Activated T-helper 1 cell treated with anti-CD3 and anti-CD28 coated beads, Interleukin-12 subunit alpha, Interleukin-12 subunit beta, Interleukin-2, Interleukin-4 antibody, amounts not matched to agents 30 ng/mL and 10 ng/mL and 1 ng/mL, durations not matched to agents 14 hours and 24 hours and 36 hours (primary cell): ENCODE data around the gene PACRG. TPM values are rescaled to one million over a fixed set of nuclear protein-coding genes. Genes with fewer than 3 reads are reported as not detected.
"Not testable (repeated sequence)": the region's sequence is repeated elsewhere in the genome, so short reads cannot be mapped to it uniquely, and the experiment has no call there.

ENCODE experiments used
- DNase-seq: peaks from one replicate; pipeline ENCODE4 v3.0.0; 2021; ENCODE audit warnings: low spot score
- H3K27ac Mint-ChIP-seq: one replicate; pipeline ENCODE4 v1.8.0; 2021; ENCODE audit warnings: mild to moderate bottlenecking, mixed read lengths
- H3K27me3 Mint-ChIP-seq: one replicate; pipeline ENCODE4 v1.8.0; 2022; ENCODE audit warnings: mild to moderate bottlenecking, moderate library complexity, mixed read lengths; ENCODE audit not compliant: insufficient read depth
- H3K36me3 Mint-ChIP-seq: one replicate; pipeline ENCODE4 v1.8.0; 2021; ENCODE audit warnings: low read depth, mixed read lengths
- H3K4me1 Mint-ChIP-seq: one replicate; pipeline ENCODE4 v1.8.0; 2021; ENCODE audit warnings: low read depth, mixed read lengths
- H3K4me3 Mint-ChIP-seq: one replicate; pipeline ENCODE4 v1.8.0; 2021; ENCODE audit warnings: mild to moderate bottlenecking, moderate library complexity, mixed read lengths
- H3K9me3 Mint-ChIP-seq: one replicate; pipeline ENCODE4 v1.8.0; 2021; ENCODE audit warnings: mixed read lengths
- intact Hi-C: fragments of 100-400 bp; cut with micrococcal nuclease; formaldehyde crosslinking; loops from one replicate; pipeline ENCODE4 v1.15.1; 2024
- total RNA-seq: library from RNA; stranded (reverse); gene quantifications from 2 replicates; pipeline ENCODE4 v1.2.3, GENCODE V29; 2022

Gene PACRG
- total RNA-seq, 1 donor from 2014 or later: 0.36 TPM

DNA sequence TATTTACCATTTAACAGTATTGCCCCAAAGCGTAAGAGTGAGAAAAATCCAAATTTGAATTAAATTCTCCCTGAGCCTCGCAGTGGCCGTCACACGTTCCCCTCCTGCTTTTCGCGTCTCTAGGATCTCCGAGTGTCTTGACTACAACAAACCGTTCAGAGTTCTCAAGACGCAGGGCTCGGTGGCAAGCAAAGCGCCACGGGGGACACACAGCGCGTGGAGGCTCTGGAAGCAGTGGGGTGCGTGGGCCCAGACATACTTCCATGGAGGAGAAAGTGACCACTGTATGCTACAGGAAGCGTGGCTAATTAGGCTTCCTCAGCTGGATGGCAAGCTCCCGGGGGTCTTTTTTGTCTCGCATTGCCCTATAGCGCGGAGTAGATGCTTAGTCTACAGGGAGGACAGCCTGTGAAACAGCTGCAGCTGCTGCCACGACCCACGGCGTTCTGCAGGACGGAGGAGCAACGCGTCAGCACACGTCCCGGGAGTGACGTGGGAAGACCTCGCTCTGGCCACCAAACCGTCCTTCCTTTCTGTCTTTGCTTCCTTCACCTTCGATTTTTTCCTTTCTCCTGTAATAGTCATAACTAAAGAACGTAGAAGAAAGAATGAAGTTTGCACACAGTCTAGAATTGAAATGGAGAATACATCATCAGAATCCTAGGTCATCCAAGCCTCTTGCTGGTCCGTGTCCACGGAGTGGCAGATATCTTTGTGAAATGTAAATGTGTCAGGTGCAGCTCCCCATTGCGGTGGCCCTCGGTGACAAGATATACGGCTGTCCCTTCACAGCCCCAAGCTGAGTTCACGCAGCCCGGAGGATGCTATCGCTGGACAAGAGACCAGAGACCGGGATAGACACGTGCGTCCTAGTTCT lies 582.6 kb downstream of the PACRG start:
- Mint-ChIP-seq H3K27me3 (peaks cover 8% of the 10 kb centered on the region), H3K36me3 (no peaks in the 10 kb centered on the region), H3K9me3 (no peaks in the 10 kb centered on the region), H3K4me3 (no peak overlapping the region), H3K4me1 (no peaks in the 10 kb centered on the region), H3K27ac (no peak overlapping the region)
- DNase-seq: no peak
- intact Hi-C loops: no loop called here

GRCh38 chr6:163310973-163311383 lies 583.2 kb downstream of the PACRG start:
- intact Hi-C loops: no loop called here
- no peak for DNase-seq
- H3K4me3 Mint-ChIP-seq: no peak overlapping the region
- no peaks in the 10 kb centered on the region for H3K4me1 Mint-ChIP-seq
- H3K9me3 Mint-ChIP-seq: no peaks in the 10 kb centered on the region
- H3K27ac Mint-ChIP-seq: no peak overlapping the region
- H3K36me3 Mint-ChIP-seq: no peaks in the 10 kb centered on the region
- peaks cover 8% of the 10 kb centered on the region for H3K27me3 Mint-ChIP-seq

GRCh38 chr6:163311830-163312229 lies 584.1 kb downstream of the PACRG start:
- peaks cover 10% of the 10 kb centered on the region for H3K27me3 Mint-ChIP-seq
- no peak for DNase-seq
- H3K9me3 Mint-ChIP-seq: no peaks in the 10 kb centered on the region
- H3K36me3 Mint-ChIP-seq: no peaks in the 10 kb centered on the region
- no peak overlapping the region for H3K4me3 Mint-ChIP-seq
- no peaks in the 10 kb centered on the region for H3K4me1 Mint-ChIP-seq
- intact Hi-C loops: no loop called here
- H3K27ac Mint-ChIP-seq: no peak overlapping the region

DNA sequence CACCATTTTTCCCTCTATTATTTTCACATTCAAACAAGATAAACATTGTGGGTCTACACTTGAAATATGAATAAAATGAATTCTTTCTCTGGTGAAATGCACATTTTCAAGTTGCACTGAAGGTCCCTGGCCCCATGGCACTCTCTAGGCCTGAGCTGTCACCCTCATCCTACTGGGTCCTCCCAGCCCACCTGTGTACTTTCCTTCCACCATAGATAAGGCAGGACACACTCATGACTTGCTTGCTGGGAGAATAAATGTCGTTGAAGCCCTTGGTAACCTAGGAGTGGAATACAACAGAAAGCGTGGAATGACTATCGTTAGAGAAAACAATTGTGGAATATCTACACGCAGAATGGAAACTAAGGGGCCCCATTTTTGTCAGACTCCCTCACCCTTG lies 585.8 kb downstream of the PACRG start:
- Mint-ChIP-seq H3K4me1 (no peaks in the 10 kb centered on the region), H3K9me3 (no peaks in the 10 kb centered on the region), H3K27me3 (peaks cover 6% of the 10 kb centered on the region), H3K36me3 (no peaks in the 10 kb centered on the region), H3K4me3 (no peak overlapping the region), H3K27ac (no peak overlapping the region)
- no peak for DNase-seq
- intact Hi-C loops: no loop called here

DNA sequence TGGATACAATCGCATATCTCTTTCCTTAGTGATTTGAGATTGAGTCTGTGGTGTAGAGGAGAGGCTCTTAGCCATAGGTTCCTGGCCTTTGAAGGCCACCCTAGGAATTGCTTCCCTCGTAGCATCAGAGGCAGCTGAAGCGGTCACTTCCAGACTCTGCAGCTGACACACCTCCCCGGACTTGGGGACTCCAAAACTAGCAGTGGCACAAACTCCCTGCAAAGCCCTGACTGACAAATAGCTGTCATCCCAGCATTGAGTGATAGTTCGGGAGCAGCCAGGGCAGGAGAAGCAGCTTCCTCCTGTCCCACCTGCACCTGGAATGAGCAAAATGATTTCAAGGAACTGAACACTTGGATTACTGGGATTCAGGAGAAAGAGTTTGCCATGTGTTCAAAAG lies 586.2 kb downstream of the PACRG start:
- DNase-seq: no peak

GRCh38 chr6:163314791-163315470 lies 587.2 kb downstream of the PACRG start:
- Mint-ChIP-seq H3K4me3 (no peak overlapping the region), H3K27ac (no peak overlapping the region), H3K9me3 (no peaks in the 10 kb centered on the region), H3K4me1 (no peaks in the 10 kb centered on the region), H3K27me3 (peaks cover 6% of the 10 kb centered on the region), H3K36me3 (no peaks in the 10 kb centered on the region)
- no peak for DNase-seq
- intact Hi-C loops: no loop called here

More for the DNA sequence above, 586.2 kb downstream of the PACRG start:
- Mint-ChIP-seq H3K9me3 (no peaks in the 10 kb centered on the region), H3K36me3 (no peaks in the 10 kb centered on the region), H3K27me3 (peaks cover 6% of the 10 kb centered on the region), H3K27ac (no peak overlapping the region), H3K4me3 (no peak overlapping the region), H3K4me1 (no peaks in the 10 kb centered on the region)
- intact Hi-C loops: no loop called here

- H3K4me1 Mint-ChIP-seq, DNase-seq, H3K27ac Mint-ChIP-seq, H3K36me3 Mint-ChIP-seq, H3K27me3 Mint-ChIP-seq, H3K9me3 Mint-ChIP-seq, H3K4me3 Mint-ChIP-seq, intact Hi-C loops: not testable (repeated sequence)
Measured at GRCh38 chr6:163316866-163317495, 589.2 kb downstream of the PACRG start.

DNA sequence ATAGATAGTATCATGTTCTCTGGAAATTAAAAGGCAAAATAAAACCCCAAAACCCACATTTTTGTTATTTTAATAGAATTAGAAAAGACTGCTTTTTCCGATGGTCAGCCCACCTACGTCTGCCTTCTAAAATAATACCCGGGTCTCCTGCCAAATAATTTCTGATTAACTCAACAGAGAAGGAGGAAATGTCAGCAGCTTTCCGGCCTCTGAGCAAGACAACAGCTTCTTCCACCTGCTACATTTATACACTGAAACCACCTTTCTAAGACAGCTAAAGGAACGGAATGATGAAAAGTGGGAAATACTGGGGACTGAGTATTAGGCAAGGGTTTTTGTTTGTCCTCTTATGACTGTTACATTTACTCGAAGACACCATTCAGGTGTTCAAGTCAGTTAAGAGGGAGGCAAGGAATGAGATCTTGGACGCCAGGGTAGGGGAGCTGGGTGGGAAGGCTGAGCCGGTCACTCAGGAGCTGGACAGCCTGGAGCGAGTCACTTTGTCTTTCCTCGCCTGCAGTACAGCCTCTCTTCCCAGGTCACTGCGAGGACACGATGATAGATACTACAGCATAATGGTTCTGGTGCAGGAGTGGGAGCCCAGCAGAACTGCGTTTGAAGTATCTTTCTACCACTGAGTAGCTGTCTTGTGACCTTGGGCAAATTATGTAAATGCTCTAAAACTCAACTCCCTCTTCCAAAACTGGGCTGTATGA lies 590.5 kb downstream of the PACRG start:
- Mint-ChIP-seq H3K36me3 (no peaks in the 10 kb centered on the region), H3K27ac (no peak overlapping the region), H3K9me3 (no peaks in the 10 kb centered on the region), H3K4me3 (no peak overlapping the region), H3K4me1 (no peaks in the 10 kb centered on the region), H3K27me3 (peaks cover 3% of the 10 kb centered on the region)
- DNase-seq: no peak
- intact Hi-C loops: no loop called here

DNA sequence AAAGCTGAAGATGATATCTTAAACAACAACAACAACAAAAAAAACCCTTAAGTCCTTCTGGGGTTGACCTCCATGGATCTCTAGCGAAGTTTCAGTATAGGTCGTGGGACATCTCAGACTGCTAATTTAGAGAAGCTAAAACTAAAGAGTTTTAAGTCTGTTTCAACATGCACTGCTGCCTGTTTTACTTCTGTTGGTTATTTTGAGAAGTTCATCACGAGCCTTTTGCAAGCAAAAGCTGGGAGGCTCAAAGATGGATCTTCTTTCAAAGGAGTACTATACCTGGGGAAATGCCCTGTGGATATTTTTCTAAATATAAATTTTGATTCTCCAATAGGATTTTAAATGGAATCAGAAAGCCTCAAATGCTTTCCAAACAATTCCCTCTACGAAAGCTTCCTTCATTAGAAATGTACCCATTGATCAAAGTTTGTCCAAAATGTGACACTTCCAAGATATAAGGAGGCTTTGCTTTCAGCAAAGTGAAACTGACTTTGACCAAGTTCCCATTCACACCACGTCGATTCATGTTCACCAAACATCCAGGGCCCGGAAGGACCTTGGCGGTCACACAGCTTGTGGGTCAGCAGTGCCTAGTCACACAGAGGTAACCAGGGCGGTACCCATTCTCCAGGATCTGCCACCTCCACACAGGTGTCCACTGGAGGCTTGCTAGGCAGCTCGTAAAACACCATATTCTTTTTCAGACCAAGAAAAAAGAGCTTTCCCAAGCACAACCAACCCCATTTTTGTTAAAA lies 592.0 kb downstream of the PACRG start:
- intact Hi-C loops: no loop called here
- no peak overlapping the region for H3K4me3 Mint-ChIP-seq
- no peak for DNase-seq
- H3K27me3 Mint-ChIP-seq: peaks cover 8% of the 10 kb centered on the region
- no peaks in the 10 kb centered on the region for H3K9me3 Mint-ChIP-seq
- no peaks in the 10 kb centered on the region for H3K36me3 Mint-ChIP-seq
- no peak overlapping the region for H3K27ac Mint-ChIP-seq
- H3K4me1 Mint-ChIP-seq: no peaks in the 10 kb centered on the region

GRCh38 chr6:163320402-163320801 lies 592.6 kb downstream of the PACRG start:
- intact Hi-C loops: no loop called here
- Mint-ChIP-seq H3K27ac (no peak overlapping the region), H3K4me1 (no peaks in the 10 kb centered on the region), H3K4me3 (no peak overlapping the region), H3K9me3 (no peaks in the 10 kb centered on the region), H3K36me3 (no peaks in the 10 kb centered on the region), H3K27me3 (peaks cover 9% of the 10 kb centered on the region)
- no peak for DNase-seq

GRCh38 chr6:163320804-163321203 lies 593.0 kb downstream of the PACRG start:
- intact Hi-C loops: no loop called here
- Mint-ChIP-seq H3K4me1 (no peaks in the 10 kb centered on the region), H3K4me3 (no peak overlapping the region), H3K27me3 (peaks cover 9% of the 10 kb centered on the region), H3K9me3 (no peaks in the 10 kb centered on the region), H3K27ac (no peak overlapping the region), H3K36me3 (no peaks in the 10 kb centered on the region)
- DNase-seq: no peak

DNA sequence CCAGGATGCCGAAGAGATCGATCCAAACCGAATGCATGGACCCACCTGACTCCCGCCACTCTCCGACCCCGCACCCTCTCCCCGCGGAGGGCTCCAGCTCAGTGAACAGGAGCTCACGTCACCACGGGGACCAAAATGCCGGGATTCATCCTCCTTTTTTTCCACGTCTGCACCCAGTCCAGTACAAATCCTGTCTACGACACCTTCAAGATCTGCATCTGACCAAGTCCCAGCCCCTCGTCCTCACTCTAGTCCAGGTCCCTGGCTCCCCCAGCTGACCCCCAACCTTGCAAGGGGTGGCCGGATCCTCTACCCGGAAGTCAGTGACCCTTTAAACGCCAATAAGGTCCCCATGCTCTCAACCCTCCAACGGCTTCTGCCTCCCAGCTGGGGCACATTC lies 593.9 kb downstream of the PACRG start:
- DNase-seq: no peak
- H3K27ac Mint-ChIP-seq: no peak overlapping the region
- H3K4me3 Mint-ChIP-seq: no peak overlapping the region
- H3K36me3 Mint-ChIP-seq: no peaks in the 10 kb centered on the region
- no peaks in the 10 kb centered on the region for H3K4me1 Mint-ChIP-seq
- H3K9me3 Mint-ChIP-seq: no peaks in the 10 kb centered on the region
- intact Hi-C loops: no loop called here
- peaks cover 8% of the 10 kb centered on the region for H3K27me3 Mint-ChIP-seq
